T-helper 9 cell (primary cell): ENCODE results near the gene TECTA.

Experiments
- DNase-seq: peaks from one replicate; pipeline ENCODE4 v3.0.0-alpha.2; 2020

TECTA gene

GRCh38 chr11:121180183-121180582 is 79.1 kb downstream of the TECTA start:
- DNase-seq, result no peak

- DNase-seq, result no peak
Measured at GRCh38 chr11:121188776-121189175, 87.7 kb downstream of the TECTA start.

GRCh38 chr11:121191818-121192217 is 90.8 kb downstream of the TECTA start:
- no peak for DNase-seq

- peak; percentile 34 for DNase-seq
Measured at GRCh38 chr11:121194731-121195596, 93.9 kb downstream of the TECTA start.

- no peak for DNase-seq
Measured at GRCh38 chr11:121198491-121198890, 97.4 kb downstream of the TECTA start.

GRCh38 chr11:121199516-121199915 is 98.5 kb downstream of the TECTA start:
- DNase-seq, result no peak

- DNase-seq, result no peak
Measured at GRCh38 chr11:121206810-121207209, 105.8 kb downstream of the TECTA start.

GRCh38 chr11:121207485-121208115 is 106.6 kb downstream of the TECTA start:
- DNase-seq, result no peak

GRCh38 chr11:121210445-121211080 is 109.5 kb downstream of the TECTA start:
- no peak for DNase-seq

- no peak for DNase-seq
Measured at GRCh38 chr11:121211626-121212025, 110.6 kb downstream of the TECTA start.

GRCh38 chr11:121212536-121213361 is 111.7 kb downstream of the TECTA start:
- no peak for DNase-seq

GRCh38 chr11:121213362-121213893 is 112.4 kb downstream of the TECTA start:
- no peak for DNase-seq

- no peak for DNase-seq
Measured at GRCh38 chr11:121214861-121215260, 113.8 kb downstream of the TECTA start.

GRCh38 chr11:121221496-121222200 is 120.6 kb downstream of the TECTA start:
- DNase-seq, result no peak

GRCh38 chr11:121223161-121223560 is 122.1 kb downstream of the TECTA start:
- DNase-seq, result no peak

- no peak for DNase-seq
Measured at GRCh38 chr11:121225382-121225781, 124.3 kb downstream of the TECTA start.

GRCh38 chr11:121226415-121227263 is 125.6 kb downstream of the TECTA start:
- no peak for DNase-seq

- no peak for DNase-seq
Measured at GRCh38 chr11:121228851-121229250, 127.8 kb downstream of the TECTA start.

GRCh38 chr11:121229495-121230215 is 128.6 kb downstream of the TECTA start:
- DNase-seq, result no peak
